ENCODE measurements around the gene RPS6KA2.

The RPS6KA2 gene

DNA sequence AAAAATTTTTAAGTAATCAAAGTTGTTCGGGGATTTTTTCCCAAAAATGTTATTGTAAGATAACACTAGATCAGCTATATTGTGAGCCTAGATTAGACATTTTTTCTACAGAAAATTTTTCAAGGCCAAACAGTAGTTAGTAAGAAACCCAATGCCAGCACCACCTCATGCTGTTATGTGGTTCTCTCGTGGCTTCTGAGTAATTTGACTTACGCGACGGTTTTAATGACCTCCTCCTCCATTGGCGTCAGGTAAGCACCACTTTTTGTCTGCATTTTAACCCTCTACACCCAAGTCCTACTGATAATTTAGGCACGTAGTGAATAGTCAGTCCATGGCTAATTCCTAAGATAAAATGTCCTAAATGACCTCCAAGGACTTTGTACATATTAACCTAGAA lies 9.7 kb downstream of the RPS6KA2 start:
- no peak for DNase-seq (ENCODE audit: extremely low spot score, insufficient read length, low read depth)
- FAIRE-seq, result no peak

DNA sequence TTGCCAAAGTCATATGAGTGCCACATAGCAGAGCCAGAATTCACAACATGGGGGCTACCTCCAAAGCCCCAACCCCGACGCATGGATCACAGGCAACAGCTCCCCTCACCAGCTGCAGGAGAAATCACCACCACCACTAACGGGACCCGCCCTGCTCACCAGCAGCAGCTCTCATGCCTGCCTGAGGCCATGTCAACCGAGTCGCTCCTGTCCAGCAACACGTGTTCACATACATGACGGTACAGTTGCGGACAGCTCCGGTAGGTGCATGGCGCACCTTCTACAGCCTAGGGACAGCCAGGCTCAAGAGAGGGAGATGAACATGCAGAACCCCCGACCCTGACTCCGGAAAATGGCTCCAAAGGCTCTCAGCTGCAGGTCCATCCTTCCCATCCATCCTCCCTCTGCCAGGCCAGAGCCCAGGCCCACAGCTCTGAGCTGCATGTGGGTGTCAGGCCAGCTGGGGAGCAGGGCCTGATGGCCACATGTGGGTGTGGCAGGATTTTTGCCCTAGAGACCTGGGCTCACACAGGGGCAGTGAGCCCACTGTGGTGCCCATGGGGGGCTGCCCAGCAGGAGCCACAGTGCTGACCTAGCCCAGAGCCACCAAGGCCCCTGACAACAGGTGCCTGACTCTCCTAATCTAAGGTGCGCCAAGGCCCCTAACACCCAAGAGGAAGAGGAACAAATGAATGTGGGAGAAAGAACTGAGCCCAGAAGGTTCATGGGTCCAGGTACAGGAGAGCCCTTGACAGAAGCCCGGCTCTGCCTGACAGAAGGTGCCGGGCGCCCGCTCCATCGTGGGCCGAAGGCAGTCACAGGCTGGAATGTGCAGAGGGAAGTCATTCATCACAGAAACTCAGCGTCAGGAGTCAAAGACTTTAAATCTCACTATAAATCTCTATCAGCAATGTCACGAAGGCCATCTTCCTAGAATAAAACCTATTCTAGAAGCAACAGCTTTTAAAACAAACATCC lies 10.5 kb downstream of the RPS6KA2 start:
- DNase-seq (ENCODE audit: extremely low spot score, insufficient read length, low read depth) (no peak), FAIRE-seq (no peak)

DNA sequence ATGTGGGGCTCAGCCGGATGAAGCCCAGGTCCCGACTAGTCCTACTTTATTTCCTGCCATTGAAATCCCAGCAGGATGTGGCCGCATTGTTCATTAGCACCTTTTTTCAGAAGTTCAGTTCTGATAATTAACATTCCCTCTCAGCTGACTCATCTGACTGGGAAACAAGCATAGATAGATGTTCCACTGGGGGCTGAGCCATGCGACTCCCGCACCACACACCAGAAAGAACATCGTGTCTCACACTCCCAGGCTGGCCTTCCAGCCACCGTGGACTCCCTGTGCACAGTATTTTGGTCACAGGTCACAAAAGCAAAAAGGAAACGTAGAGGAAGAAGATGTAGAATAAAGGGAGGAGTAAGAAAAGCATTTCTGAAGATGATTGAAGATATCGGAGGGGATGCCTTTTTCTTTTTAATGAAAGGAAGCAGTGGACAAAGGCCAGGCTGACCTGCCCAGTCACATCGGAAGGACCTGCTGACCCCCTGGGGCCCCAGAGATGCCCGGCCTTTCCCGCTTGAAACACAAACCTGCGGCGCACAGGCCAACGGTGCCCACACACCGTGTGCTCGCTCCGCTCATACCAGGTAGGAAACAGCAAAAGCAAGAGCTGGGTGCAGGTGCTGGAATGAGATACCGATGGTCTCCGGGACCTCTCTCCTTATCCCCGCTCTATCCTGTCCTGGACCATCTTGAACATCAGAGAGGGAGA lies 11.8 kb downstream of the RPS6KA2 start:
- no peak for DNase-seq (ENCODE audit: extremely low spot score, insufficient read length, low read depth)
- FAIRE-seq, result no peak

DNA sequence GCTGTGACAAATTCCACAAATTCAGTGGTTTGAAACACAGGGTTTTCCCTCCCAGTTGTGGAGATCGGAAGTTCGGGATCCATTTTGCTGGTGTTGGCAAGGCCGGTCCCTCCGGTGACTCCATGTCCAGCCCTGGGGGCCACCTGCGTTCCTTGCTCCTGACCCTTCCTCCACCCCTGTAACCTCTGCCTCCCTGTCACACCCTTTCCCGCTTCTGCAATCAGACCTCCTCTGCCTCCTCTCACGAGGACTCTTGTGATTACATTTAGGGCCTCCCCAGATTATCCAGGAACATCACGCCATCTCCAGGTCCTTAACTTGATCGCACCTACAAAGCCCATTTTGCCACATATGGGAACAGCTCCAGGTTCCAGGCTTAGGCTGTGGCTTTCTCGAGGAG lies 12.5 kb downstream of the RPS6KA2 start:
- DNase-seq (ENCODE audit: extremely low spot score, insufficient read length, low read depth) (no peak), FAIRE-seq (no peak)

DNA sequence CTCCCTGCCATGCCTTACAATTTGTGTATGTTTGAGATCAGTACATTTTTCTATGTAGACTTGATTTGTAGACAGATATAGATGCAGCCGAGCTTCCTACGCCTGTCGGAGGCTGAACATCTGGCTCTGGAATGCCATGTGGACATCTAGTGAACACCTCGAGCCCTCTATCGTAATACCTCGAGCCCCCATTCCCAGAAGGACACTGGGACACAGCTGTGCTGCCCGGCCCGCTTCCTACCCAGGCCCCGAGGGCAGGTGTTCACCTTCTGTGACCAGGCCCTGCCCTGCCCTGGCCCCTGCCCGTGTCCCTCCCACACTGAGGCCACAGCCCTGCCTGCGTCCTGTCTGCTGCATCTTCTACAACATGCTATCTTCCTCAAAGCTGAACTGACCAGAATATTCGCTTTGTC lies 12.9 kb downstream of the RPS6KA2 start:
- no peak for FAIRE-seq

DNA sequence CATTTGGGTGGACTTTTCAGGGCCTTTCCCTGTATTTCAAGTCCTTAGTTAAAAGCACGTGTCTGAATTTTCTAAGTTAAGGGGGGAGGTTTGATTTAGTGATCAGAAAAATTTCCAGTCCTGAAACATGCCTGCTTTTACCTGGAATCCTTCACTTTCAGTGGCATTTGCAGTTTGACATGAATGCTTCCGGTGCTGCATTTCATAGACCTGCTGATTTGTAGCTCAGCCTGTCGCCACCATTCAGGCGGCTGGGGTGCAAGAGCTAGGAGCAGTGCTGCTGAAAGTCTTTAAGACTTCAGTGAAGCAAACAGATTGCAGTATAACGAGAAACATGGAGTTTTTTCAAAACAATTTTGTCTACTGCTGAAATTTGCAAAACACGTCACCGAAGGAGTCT lies 14.0 kb downstream of the RPS6KA2 start:
- FAIRE-seq (no peak), DNase-seq (ENCODE audit: extremely low spot score, insufficient read length, low read depth) (no peak)

More for the DNA sequence above, 12.9 kb downstream of the RPS6KA2 start:
- no peak for DNase-seq (ENCODE audit: extremely low spot score, insufficient read length, low read depth)

DNA sequence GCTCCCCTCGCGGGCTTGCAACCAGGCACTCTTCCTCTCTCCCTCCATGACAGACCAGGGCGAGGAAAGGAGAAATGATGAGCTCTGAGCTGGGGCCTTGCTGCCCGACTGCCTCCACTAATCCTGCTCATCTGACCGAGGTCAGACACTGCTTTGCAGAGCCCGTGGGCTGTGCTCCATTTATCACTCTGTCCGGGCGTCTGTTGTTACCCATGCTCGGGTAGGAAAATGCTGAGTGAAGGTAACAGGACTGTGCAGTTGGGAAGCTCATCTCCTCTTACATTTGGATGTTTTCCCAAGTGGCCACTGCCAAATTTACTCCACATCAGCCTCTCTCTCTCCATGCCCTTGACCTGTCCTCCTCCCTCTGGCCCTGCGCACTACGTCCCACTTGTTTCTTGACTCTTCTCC lies 14.6 kb downstream of the RPS6KA2 start:
- DNase-seq (ENCODE audit: extremely low spot score, insufficient read length, low read depth), result no peak

DNA sequence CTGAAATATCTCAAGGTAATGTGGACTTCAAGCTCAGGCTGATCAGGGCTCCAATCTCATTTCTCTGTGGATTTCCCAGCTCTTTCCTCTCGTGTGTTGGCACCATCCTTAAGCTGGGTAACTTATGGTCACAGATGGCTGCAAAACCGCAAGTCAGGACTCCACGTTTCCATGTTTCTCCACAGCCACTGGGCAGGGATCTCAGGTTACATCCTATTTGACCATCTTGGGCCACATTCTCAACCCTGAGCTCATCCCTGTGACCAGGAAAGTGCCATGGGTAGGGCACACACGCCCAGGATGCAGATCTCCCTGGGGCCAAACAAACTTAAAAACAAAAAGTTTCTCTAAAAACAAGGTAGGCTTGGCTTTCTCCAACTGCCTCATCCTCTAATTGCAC lies 15.4 kb downstream of the RPS6KA2 start:
- no peak for FAIRE-seq
- no peak for DNase-seq (ENCODE audit: extremely low spot score, insufficient read length, low read depth)

More for the DNA sequence above, 14.6 kb downstream of the RPS6KA2 start:
- no peak for FAIRE-seq

DNA sequence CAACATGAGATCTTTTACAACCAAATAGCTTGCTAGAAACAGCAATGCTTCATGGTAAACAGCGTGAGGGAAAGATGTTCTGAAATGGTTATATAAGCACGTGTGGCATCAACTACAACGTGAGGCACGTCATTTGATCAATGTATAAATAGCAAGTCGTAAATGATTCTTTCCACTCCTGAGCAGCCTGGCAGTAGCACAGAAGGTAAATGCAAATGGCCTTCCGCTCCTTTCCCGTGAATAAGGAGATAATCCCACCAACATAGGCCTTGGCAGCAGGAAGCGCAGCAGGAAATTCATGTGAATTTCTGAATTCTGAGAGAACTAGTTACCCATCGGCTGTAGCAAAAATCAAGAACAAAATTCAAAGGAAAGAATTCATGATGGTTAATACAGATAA lies 17.0 kb downstream of the RPS6KA2 start:
- no peak for FAIRE-seq
- no peak for DNase-seq (ENCODE audit: extremely low spot score, insufficient read length, low read depth)

DNA sequence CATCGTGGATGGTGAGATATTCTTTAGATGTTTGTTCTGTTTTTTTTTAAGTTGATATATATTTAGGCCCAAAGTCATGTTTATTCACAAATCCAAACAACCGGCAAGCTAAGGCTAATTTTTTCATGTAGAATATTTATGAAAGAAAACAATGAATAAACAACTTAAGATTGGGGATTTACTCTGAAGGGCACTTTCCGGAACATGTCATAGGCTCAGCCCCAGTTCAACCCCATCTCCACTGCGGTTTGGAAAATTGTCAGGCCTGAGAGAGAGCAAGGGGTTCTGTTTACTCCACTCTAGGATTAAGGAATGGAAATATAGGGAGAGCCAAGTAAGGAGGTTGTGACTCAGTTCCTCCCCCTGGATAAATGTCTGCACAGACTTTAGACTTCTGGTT lies 18.3 kb downstream of the RPS6KA2 start:
- FAIRE-seq (no peak), DNase-seq (ENCODE audit: extremely low spot score, insufficient read length, low read depth) (no peak)

DNA sequence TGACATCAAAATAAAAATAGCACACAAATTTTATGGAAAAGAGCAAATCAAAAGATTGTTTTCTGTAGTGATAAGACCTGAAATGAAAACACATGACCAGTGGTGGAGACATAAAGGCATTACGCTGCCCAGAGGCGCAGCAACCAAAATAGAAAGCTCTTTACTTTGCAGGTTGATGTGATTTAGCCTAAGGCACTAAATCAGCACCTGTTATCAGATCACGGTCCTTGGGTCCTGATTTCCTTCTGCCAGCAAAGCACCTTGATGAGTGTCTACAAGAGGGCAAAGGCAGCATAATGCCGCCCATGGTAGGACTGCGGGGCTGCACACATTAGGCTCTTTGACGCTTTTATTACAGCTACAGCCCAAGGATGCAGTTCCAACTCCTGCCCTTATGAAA lies 21.3 kb downstream of the RPS6KA2 start:
- FAIRE-seq (no peak), DNase-seq (ENCODE audit: extremely low spot score, insufficient read length, low read depth) (no peak)

DNA sequence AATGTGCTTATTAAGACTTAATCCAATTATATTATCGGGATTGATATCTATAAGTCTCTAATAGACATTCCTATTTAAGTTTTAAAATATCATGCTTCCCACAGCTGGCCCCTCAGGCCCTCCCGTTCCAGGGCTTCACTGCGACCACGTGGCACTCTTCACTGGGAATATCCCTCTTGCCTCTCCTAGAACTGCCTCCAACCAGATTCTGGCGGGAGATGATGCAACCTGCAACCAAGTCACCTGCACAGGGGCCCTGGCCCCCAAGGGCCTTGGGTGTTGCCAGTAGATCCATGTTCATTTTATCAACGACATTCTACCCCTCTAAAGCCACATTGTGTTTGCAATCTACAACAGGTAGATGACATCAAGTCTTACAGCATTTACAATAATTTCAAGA lies 22.1 kb downstream of the RPS6KA2 start:
- DNase-seq (ENCODE audit: extremely low spot score, insufficient read length, low read depth) (no peak), FAIRE-seq (no peak)

DNA sequence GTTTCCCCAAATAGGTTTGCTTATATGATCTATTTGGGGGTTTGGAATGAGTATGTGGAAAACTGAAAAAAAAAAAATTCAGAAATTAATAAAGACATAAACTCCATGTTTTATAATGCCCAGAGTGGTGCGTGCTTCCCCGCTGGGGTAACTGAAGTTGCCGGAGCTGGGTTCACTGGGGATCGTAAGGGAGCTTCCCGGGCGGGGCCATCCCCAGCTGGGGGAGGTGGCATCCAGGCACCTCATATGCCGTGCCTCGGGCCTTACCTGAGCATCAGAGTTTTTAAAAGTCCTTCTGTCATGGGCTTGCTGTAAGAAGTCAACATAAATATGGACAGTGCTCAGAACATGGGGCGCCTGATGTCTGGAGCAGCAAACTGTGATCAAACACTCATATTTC lies 22.7 kb downstream of the RPS6KA2 start:
- no peak for FAIRE-seq
- no peak for DNase-seq (ENCODE audit: extremely low spot score, insufficient read length, low read depth)

DNA sequence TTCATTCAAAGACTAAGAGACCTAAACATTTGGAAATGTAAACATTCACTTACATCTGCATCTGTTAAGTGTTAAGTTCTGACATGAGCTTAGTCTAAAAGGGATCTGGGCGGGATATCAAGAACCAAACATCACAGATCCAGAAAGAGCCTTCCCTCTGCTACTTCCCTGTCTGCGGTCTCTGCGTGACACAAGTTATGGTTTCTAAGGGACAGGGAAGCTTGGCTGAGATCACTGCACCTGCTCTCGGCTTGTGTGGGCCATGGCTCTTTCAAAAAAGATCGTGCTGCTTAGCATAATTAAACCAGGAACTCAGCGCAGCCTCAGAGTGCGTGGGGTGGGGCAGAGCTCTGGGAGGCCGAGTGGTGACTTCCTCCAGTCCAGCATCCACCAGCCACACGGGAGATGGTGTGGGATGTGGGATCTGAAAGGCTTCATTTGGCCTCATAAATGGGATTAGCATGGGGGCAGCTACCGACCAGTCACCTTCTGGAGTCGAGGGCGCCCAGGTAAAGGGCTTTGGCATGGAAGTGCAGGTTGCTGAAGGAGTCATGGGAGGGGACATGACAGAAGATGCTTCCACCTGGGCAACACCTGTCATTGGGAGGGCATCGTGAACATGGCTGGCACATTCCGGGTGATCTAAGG lies 23.9 kb downstream of the RPS6KA2 start:
- no peak for FAIRE-seq

DNA sequence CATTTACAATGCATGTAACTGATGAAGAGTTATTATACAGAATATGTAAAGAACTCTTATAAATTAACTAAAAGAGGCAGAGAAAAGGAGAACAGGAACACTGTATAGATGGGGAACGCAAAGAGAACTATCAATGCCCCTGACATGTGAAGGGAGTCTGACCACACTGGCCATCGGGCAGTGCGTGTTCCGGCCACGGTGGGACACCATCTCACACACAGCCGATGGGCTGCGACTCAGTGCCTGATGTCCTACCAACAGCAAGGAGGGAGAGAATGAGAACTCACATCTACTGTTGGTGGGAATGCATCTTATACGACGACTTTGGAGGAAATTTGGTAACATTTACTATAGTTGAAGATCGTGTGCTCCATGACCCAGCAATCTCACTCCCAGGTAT lies 25.1 kb downstream of the RPS6KA2 start:
- FAIRE-seq, result no peak
- DNase-seq (ENCODE audit: extremely low spot score, insufficient read length, low read depth), result no peak

More for the DNA sequence above, 23.9 kb downstream of the RPS6KA2 start:
- DNase-seq (ENCODE audit: extremely low spot score, insufficient read length, low read depth), result no peak

DNA sequence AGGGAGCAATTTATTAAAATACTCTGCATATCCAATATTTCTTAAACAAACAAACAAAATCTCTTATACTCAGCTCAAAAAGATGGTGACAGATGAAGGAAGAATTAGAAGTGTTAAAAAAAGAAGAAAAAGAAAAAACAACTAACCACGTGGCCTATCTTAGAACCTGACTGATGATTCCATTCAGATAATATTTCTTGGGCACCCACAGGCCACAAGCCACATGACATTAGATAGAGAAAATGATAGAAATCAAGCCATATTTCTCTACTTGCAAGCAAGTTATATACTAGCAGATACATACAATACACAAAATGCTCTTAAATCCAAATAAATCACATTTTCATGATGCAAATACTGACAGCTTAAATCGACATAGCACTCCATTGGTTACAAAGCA lies 26.1 kb downstream of the RPS6KA2 start:
- FAIRE-seq (no peak), DNase-seq (ENCODE audit: extremely low spot score, insufficient read length, low read depth) (no peak)

DNA sequence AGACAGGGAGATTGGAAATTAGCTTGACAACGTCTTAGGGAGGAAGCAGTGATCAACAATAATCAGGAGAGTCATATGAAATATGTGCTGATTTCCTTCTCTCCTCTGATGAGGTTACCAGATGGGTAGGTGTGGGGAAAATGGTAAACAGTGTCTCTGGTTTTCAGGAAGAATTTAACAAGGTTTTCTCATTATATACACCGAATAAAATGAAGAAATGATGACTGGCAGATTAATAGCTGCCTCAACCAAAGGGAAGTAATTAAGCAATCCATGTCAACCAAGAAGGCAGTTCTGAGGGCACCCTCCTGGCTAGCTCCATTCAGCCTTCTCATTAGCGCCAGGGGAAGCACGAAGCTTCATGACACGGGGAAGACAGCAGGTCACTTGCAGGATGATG lies 27.8 kb downstream of the RPS6KA2 start:
- DNase-seq (ENCODE audit: extremely low spot score, insufficient read length, low read depth) (no peak), FAIRE-seq (no peak)

DNA sequence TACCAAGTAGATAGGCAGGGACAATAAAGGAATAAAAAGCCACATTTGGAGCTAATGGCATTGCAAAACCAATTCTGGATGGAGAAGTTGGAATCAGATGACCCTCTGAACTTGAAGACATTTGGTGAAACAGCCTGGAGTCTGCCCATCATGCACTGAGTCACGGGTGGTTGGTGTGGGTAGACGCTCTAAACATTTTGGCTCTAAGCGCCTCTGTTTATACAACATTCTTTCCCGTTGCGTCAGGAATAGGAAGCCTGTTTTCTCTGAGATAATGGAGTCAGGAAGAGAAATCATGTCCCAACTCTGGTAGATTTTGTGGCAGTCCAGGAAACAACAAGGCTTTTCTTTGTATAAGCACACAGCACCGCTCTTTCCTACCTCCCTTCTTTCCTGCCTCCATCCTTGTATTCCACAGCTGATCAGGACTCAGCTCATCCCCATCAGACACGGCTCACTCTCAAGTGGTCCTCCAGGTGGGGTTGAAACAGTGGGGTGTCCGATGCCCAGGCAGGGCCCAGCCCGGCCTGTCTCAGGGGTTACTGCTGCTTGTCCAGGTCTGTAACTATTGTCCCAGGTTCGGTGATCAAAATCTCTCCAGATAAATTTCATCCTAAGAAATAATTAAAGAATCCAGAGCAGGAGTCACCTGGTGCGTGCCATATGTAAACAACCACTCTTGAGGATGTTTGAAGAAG lies 28.5 kb downstream of the RPS6KA2 start:
- DNase-seq (ENCODE audit: extremely low spot score, insufficient read length, low read depth) (no peak), FAIRE-seq (no peak)

DNA sequence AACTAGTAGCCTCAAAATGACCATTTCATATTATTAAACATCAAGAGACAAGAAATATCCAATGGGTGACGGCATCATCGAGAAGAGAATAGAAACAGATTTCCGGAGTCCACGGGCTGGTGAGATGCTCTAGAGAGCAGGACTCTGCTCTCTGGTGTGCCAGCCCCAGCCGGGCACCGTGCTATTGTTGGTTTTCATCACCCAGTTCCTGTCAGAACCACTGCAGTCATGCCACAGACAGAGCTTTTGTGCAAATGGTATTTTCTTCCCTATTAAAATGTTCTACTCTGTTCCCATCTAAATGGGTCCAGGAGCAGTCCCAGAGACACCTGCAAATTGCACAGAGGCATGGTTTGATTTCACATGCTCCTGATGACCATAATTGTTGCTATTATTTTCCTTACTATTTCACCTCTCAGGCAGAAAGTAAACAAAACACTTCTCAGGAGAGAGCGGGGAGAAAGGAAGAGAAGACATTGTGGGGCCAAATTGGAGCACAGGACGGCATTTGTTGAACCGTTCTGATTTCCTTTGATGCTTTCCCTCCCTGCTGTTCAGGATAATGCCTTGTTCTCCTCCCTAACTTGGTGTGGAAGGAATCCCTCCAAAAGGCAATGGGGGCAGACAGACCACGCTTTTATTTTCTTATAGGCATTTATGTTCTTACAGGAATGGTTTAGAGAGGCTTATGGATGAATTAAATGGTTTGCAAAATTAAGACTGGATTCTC lies 29.2 kb downstream of the RPS6KA2 start:
- FAIRE-seq (no peak), DNase-seq (ENCODE audit: extremely low spot score, insufficient read length, low read depth) (no peak)
